WTC11 (cell line): ENCODE data around the gene ANO10. TPM values are rescaled to one million over a fixed set of nuclear protein-coding genes. Genes with fewer than 3 reads are reported as not detected.

ENCODE experiments used
- ATAC-seq: fragments of 200-7000 bp; cut with Tn5 transposase; 2 replicates; pipeline ENCODE4 v1.10.0; 2021; ENCODE audit warnings: mild to moderate bottlenecking, moderate library complexity
- CTCF ChIA-PET: fragments of 300-600 bp; sonication (Branson Sonifier 250); formaldehyde crosslinking; loops from one replicate; lab custom pipeline; 2021; ENCODE audit warnings: antibody characterized with exemption; lab: Charles Lee
- POLR2A ChIA-PET: fragments of 350-600 bp; sonication (Branson Sonifier 250); formaldehyde crosslinking; loops from one replicate; lab custom pipeline; 2021; ENCODE audit warnings: antibody characterized with exemption; lab: Charles Lee
- DNase-seq: peaks from one replicate; pipeline ENCODE4 v3.0.0; 2021; ENCODE audit warnings: low spot score
- H3K27ac Mint-ChIP-seq: 2 replicates; pipeline ENCODE4 v1.8.0; 2021; ENCODE audit warnings: mixed read lengths
- H3K27me3 Mint-ChIP-seq: 2 replicates; pipeline ENCODE4 v1.8.0; 2021; ENCODE audit warnings: low read depth, mild to moderate bottlenecking, moderate library complexity, mixed read lengths
- H3K36me3 Mint-ChIP-seq: 2 replicates; pipeline ENCODE4 v1.8.0; 2021; ENCODE audit warnings: mixed read lengths
- H3K4me1 Mint-ChIP-seq: 2 replicates; pipeline ENCODE4 v1.8.0; 2022; ENCODE audit warnings: mixed read lengths
- H3K4me3 Mint-ChIP-seq: 2 replicates; pipeline ENCODE4 v1.8.0; 2021; ENCODE audit warnings: mild to moderate bottlenecking, moderate library complexity, mixed read lengths
- H3K9me3 Mint-ChIP-seq: 2 replicates; pipeline ENCODE4 v1.8.0; 2021; ENCODE audit warnings: mixed read lengths
- AFF4 ChIP-seq: sonication (generic); formaldehyde crosslinking; IDR thresholded peaks from 2 replicates; pipeline ENCODE4 v1.8.1; 2023; ENCODE audit warnings: mild to moderate bottlenecking, missing genetic modification reagents, borderline replicate concordance
- ATF3 ChIP-seq: sonication (generic); formaldehyde crosslinking; conservative IDR thresholded peaks from 2 replicates; pipeline ENCODE4 v1.8.1; 2022; ENCODE audit warnings: mild to moderate bottlenecking, missing genetic modification reagents
- CDX4 ChIP-seq: fragments of 250-450 bp; sonication (Bioruptor Pico); IDR thresholded peaks from 2 replicates; pipeline ENCODE4 v1.9.0; 2021; ENCODE audit warnings: moderate library complexity, mild to moderate bottlenecking, inconsistent platforms, borderline replicate concordance
- CTCF ChIP-seq: fragments of 200-600 bp; IDR thresholded peaks from 2 replicates; pipeline ENCODE4 v1.8.0; 2022; ENCODE audit warnings: antibody characterized with exemption
- ERG ChIP-seq: fragments of 250-450 bp; sonication (Bioruptor Pico); IDR thresholded peaks from 2 replicates; pipeline ENCODE4 v1.8.0; 2021; ENCODE audit warnings: mild to moderate bottlenecking
- FOXK1 ChIP-seq: sonication (generic); formaldehyde crosslinking; IDR thresholded peaks from 2 replicates; pipeline ENCODE4 v1.8.0; 2022; ENCODE audit warnings: mild to moderate bottlenecking, moderate library complexity, missing genetic modification reagents
- FOXP1 ChIP-seq: sonication (generic); formaldehyde crosslinking; IDR thresholded peaks from 2 replicates; pipeline ENCODE4 v1.8.0; 2022; ENCODE audit warnings: missing genetic modification reagents, mild to moderate bottlenecking, moderate library complexity, borderline replicate concordance
- GABPB1 ChIP-seq: sonication (generic); formaldehyde crosslinking; IDR thresholded peaks from 2 replicates; pipeline ENCODE4 v1.8.1; 2023; ENCODE audit warnings: mild to moderate bottlenecking, missing genetic modification reagents
- HMGXB4 ChIP-seq: sonication (generic); formaldehyde crosslinking; IDR thresholded peaks from 2 replicates; pipeline ENCODE4 v1.8.1; 2023; ENCODE audit warnings: mild to moderate bottlenecking, moderate library complexity, missing genetic modification reagents
- NFATC4 ChIP-seq: fragments of 250-450 bp; sonication (Bioruptor Pico); IDR thresholded peaks from 2 replicates; pipeline ENCODE4 v1.9.0; 2021; ENCODE audit warnings: mild to moderate bottlenecking
- NR2C2 ChIP-seq: sonication (generic); formaldehyde crosslinking; IDR thresholded peaks from 2 replicates; pipeline ENCODE4 v1.8.0; 2022; ENCODE audit warnings: mild to moderate bottlenecking, missing genetic modification reagents
- USF2 ChIP-seq: sonication (generic); formaldehyde crosslinking; IDR thresholded peaks from 2 replicates; pipeline ENCODE4 v1.8.1; 2023; ENCODE audit warnings: mild to moderate bottlenecking, missing genetic modification reagents, moderate library complexity
- ZBTB21 ChIP-seq: sonication (generic); formaldehyde crosslinking; IDR thresholded peaks from 2 replicates; pipeline ENCODE4 v1.8.1; 2023; ENCODE audit warnings: mild to moderate bottlenecking, missing genetic modification reagents, borderline replicate concordance
- ZNF121 ChIP-seq: sonication (generic); formaldehyde crosslinking; IDR thresholded peaks from 2 replicates; pipeline ENCODE4 v1.8.0; 2023; ENCODE audit warnings: missing genetic modification reagents
- ZNF138 ChIP-seq: sonication (generic); formaldehyde crosslinking; conservative IDR thresholded peaks from 2 replicates; pipeline ENCODE4 v1.8.1; 2022; ENCODE audit warnings: mild to moderate bottlenecking, moderate library complexity, missing genetic modification reagents
- ZNF219 ChIP-seq: sonication (generic); formaldehyde crosslinking; IDR thresholded peaks from 2 replicates; pipeline ENCODE4 v1.8.0; 2023; ENCODE audit warnings: missing genetic modification reagents, mild to moderate bottlenecking, borderline replicate concordance
- ZSCAN18 ChIP-seq: fragments of 250-450 bp; sonication (Bioruptor Pico); IDR thresholded peaks from 2 replicates; pipeline ENCODE4 v2.1.2; 2022; ENCODE audit warnings: mild to moderate bottlenecking, moderate library complexity
- total RNA-seq: library from RNA; stranded (reverse); gene quantifications from 3 replicates; pipeline ENCODE4 v1.2.3, GENCODE V29; 2021

ANO10 gene
- total RNA-seq, 1 experiment from 2014 or later: 35.1 TPM

GRCh38 chr3:43317461-43318316 is 304.1 kb downstream of the ANO10 start (continued):
- no peak for TF ChIP-seq NFATC4
- TF ChIP-seq ZBTB21 (CRISPR knock-in tag): no peak
- no peak for TF ChIP-seq HMGXB4
- TF ChIP-seq FOXP1 (CRISPR knock-in tag): no peak
- TF ChIP-seq ZSCAN18 (CRISPR knock-in tag): no peak
- TF ChIP-seq ZNF219: no peak
- TF ChIP-seq ERG: no peak
- no peak for TF ChIP-seq ZNF121 (CRISPR knock-in tag)
- no peak for TF ChIP-seq ATF3 (CRISPR knock-in tag)
- no peak for TF ChIP-seq FOXK1 (CRISPR knock-in tag)
- TF ChIP-seq CTCF: no peak

GRCh38 chr3:43316783-43317460 is 304.9 kb downstream of the ANO10 start:
- ATAC-seq (peak; percentile 90), DNase-seq (no peak)
- no peak for TF ChIP-seq NR2C2
- TF ChIP-seq AFF4 (CRISPR knock-in tag): no peak
- no peak for TF ChIP-seq USF2
- TF ChIP-seq GABPB1 (CRISPR knock-in tag): peak; percentile 20; the same call in 1 of the 2 replicates
- no peak for TF ChIP-seq ZNF138
- no peak for TF ChIP-seq CDX4 (CRISPR knock-in tag)
- Mint-ChIP-seq H3K27ac (peak overlapping the region; percentile 78), H3K27me3 (no peaks in the 10 kb centered on the region), H3K4me1 (peaks cover 35% of the 10 kb centered on the region), H3K36me3 (peaks cover 6% of the 10 kb centered on the region), H3K9me3 (peaks cover 4% of the 10 kb centered on the region; the same call in 1 of the 2 replicates), H3K4me3 (no peak overlapping the region)
- ChIA-PET POLR2A (interaction anchor here (0.6 to 0.7 kb wide), 2 partner anchors 255 to 380 kb away, joined by 3 to 7 read pairs; no protein-coding TSS in a partner anchor), CTCF (interaction anchor here (0.6 to 1.0 kb wide), 3 partner anchors 47 to 355 kb away, joined by 3 read pairs; no protein-coding TSS in a partner anchor)
